Transverse colon (tissue), 4 donors: Measurements from ENCODE around the gene CRABP1.

Experiments
- CTCF ChIP-seq, 5 experiments: fragments of 200-600 bp in 3 of 5; fragments of 450-650 bp in 2 of 5; sonication (generic) in 3 of 5; IDR thresholded peaks; 1 replicate in 2 of 5; 2 replicates in 3 of 5; pipeline ENCODE4 v1.5.1; 2016 to 2017; ENCODE audit warnings: antibody characterized with exemption in 5 of 5, inconsistent platforms in 3 of 5, mild to moderate bottlenecking in 2 of 5, moderate library complexity in 1 of 5
- EP300 ChIP-seq: sonication (generic); formaldehyde crosslinking; IDR thresholded peaks from one replicate; pipeline ENCODE4 v1.6.1; 2017; ENCODE audit warnings: antibody characterized with exemption, low read depth
- POLR2A ChIP-seq: fragments of 450-650 bp; IDR thresholded peaks from one replicate; pipeline ENCODE4 v1.6.1; 2016; ENCODE audit warnings: antibody characterized with exemption, mild to moderate bottlenecking, moderate library complexity
- POLR2AphosphoS5 ChIP-seq, 3 donors: sonication (generic); formaldehyde crosslinking; IDR thresholded peaks; one replicate each; pipeline ENCODE4 v1.6.1; 2016; ENCODE audit warnings: antibody characterized with exemption in 3 of 3

GRCh38 chr15:78361771-78362506, 21.8 kb downstream of the CRABP1 start:
- TF ChIP-seq POLR2A: no peak
- no peak for TF ChIP-seq CTCF (IDR thresholded peaks at IDR 0.05)
- no peak for TF ChIP-seq EP300
- TF ChIP-seq POLR2AphosphoS5 (IDR thresholded peaks at IDR 0.05): no peak
